HG03097 (cell line): ENCODE measurements around the gene PLEKHF1.
"Not testable (repeated sequence)": the region's sequence is repeated elsewhere in the genome, so short reads cannot be mapped to it uniquely, and the experiment has no call there.

Source experiments
- ATAC-seq: cut with Tn5 transposase; IDR thresholded peaks from one replicate; pipeline ENCODE4 v1.9.1; 2021; ENCODE audit not compliant: unreplicated experiment, low FRiP score

PLEKHF1 gene

DNA sequence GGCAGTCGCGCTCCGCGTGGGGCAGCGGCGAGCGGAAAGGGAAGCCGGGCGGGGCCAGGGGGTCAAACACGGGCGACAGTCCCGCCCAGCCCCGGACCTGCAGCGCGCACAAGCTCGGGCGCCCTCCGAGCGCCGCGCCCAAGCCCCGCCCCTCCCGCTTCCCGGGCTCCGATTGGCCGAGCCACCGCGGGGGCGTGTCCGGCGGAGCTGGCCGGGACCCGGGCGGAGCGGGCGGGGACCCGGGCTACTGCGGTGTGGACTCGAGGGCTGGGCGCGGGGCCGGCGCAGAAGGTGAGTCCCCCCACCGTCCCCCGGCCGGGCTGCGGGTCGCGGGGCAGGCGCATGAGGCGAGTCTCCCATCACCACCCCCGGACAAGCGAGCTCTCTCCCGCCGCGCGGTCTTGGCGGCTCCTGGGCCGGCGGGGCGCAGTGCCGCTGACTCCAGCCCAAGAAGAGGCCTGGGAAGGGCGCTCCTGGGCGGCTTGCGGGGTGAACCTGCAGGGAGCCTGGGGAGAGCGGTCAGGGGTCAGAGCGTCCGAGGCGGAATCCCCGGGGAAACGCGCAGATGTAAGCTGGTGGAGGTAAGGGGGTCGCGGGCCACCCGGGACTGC, at the start of gene PLEKHF1:
Gene PLEKHF1 (plus strand): TSS at position 247 of the 611 bp plus-strand sequence. CDS start 8,379 bp downstream, outside the sequence.
- peak; percentile 84 for ATAC-seq

GRCh38 chr19:29615891-29616425, 49.3 kb upstream of the PLEKHF1 start:
- ATAC-seq: no peak

- no peak for ATAC-seq
These were observed 48.7 kb upstream of the PLEKHF1 start for GRCh38 chr19:29616541-29616940.

DNA sequence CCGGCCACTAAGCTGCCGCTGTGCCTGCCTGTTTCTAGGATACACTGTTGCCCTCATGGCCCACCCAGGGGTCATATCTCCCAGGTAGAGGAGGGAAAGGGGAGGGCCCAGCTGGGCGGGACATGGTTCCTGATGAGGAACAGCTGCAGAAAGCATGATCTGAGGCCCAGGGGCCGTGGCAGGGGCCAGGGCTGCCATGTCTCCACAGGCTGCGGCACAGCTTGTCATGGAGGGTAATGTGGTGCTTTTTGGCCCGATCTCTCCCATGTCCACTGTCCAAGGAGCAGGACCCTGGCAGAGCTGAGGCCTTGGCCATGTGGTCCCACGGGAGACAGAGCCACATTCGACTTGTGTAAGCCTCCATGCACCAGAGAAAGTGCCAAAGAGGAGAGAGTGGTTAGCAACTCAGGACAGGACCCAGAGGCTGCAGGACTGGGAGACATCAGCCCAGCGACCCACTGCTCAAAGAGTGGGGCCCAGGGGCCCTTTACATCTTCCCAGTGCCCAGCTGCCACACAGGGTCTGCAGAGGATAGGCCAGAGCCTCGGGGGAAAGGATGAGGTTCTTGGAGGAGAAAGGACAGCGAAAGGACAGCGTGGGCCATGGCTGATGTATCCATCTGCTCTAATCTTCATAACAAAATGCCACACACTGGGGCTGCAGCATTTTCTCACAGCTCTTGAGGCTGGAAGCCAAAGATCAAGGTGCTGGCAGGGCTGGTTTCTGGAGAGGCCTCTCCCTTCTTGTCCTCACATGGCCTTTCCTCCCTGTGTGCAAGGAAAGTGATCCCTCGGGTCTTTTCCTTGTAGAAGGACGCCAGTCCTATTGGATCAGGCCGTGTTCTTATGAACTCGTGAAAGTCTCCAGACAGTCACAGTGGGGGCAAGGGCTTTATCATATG, 47.6 kb upstream of the PLEKHF1 start:
- ATAC-seq: no peak

DNA sequence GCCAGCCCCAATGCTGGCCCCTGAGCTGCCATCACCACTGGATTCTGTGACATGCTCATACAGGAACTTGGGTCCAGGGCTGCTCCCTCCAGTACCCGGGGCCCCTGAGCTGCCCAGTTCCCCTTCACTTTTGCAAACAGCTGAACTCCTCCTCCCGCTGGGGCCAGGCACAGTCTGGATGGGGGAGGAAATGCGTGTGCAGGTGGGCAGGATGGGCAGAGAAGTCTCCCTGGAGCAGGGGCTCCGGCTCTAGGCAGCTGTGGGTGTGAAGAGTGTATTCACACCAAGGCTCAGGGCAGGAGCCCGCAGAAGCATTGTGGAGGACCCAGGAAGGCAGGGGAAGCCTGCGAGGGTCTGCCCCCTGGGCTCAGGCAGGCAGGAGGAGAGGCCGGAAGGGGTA, 46.8 kb upstream of the PLEKHF1 start:
- no peak for ATAC-seq

- ATAC-seq: no peak
These were observed 46.4 kb upstream of the PLEKHF1 start for GRCh38 chr19:29618871-29619270.

DNA sequence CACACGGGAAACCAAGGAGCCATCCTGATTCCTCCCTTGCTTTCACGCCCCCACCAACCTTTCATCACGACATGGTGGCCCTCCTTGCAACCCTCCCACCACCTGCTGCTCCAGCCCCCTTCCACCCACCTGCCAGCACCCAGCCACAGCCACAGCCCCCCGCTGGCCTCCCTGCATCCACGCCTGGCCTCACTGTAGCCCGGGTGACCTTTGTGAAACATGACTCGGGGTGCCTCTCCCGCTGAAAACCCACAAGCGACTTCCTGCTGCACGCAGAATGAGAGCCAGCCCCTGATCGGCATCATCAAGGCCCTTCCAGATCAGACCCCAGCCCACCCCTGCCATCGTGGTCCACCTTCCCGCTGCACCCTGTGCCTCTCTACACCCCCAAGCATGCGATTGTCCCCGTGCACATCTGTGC, 44.3 kb upstream of the PLEKHF1 start:
- no peak for ATAC-seq

- ATAC-seq: no peak
These were observed 42.8 kb upstream of the PLEKHF1 start for GRCh38 chr19:29622166-29623070.

DNA sequence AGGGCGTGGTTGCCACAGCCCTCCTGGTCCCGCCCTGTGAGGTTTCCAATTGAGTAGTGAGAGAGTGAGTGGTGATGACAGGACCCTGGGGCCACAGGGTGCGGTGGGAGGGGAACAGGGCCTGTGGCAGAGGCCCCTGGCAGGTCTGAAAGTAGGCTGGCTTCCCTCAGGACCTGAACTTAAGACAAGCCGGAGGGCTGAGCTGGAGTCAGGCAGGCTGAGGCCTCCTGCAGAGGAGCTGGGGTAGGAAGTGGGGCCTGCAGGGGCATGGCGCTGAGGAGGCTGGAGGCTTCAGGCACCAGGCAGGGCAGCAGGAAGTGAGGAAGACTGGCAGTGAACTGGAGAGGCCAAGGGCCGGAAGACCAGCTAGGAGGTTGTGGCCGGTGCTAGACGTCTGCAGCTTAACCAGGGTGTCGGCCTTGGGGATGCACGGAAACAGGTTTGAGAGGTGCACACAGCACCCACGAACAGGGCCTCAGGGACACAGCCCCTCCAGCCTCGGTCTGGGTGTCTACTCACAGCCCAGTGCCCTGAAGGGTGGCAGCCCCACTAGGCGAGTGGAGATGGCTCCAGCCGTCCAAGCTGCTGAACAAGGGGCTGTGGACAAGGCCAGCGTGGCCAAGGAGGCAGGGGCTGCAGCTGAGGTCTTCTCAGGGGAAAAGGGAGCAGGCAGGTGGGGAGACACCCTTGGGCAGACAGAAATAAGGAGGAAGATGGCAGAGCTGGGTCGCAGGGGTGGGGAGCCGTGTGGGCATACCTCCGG, 41.4 kb upstream of the PLEKHF1 start:
- ATAC-seq: no peak

GRCh38 chr19:29624489-29625185, 40.6 kb upstream of the PLEKHF1 start:
- no peak for ATAC-seq

- ATAC-seq: no peak
These were observed 40.0 kb upstream of the PLEKHF1 start for GRCh38 chr19:29625186-29625651.

- ATAC-seq: no peak
These were observed 38.9 kb upstream of the PLEKHF1 start for GRCh38 chr19:29626386-29626785.

GRCh38 chr19:29626832-29627231, 38.4 kb upstream of the PLEKHF1 start:
- ATAC-seq: not testable (repeated sequence)

GRCh38 chr19:29628661-29629385, 36.4 kb upstream of the PLEKHF1 start:
- no peak for ATAC-seq

DNA sequence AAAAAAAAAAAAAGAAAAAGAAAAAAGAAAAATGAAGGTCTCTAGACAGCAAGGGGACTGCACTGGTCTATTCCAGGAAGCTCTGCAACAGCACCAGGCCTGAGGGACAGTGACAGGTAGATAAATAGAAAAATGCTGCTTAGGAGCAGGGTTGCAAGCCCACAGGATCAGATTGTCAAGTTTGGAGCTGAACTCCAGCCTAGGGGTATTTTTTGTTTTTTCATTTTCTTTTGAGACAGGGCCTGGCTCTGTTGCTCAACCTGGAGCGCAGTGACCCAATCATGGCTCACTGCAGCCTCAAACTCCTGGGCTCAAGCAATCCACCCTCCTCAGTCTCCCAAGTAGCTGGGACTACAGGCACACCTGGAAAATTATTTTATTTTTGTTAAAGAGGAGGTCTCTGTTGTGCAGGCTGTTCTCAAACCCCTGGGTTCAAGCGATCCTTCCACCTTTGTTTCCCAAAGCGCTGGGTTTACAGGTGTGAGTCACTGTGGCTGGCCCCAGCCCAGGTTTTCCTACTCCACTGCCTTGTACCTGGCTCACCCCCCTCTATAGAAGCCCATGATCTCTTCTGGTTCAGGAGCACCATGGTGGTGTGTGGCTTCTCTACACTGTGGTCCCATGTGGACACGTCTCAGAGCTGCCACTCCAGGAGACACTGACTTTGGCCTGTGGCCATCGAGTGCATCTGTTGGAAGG, 35.3 kb upstream of the PLEKHF1 start:
- ATAC-seq: no peak

DNA sequence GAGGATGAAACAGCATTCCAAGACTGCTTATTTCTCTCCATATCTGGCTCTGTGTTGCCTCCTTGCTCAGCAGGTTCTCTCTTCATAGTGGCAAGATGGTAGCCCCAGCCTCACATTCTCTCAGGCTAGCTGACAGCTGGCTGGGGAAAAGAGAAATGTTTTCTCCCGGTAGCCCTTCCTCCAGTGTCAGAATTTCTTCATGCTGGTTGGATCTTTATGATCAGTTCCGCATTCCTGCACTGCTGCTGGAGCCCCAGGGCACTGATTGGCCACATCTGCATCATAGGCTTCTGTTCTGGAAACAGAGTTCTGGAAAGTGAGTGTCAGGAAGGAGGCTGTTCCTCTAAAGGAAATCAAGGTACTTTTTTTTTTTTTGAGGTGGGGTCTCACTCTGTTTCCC, 34.6 kb upstream of the PLEKHF1 start:
- no peak for ATAC-seq

- ATAC-seq: no peak
These were observed 33.8 kb upstream of the PLEKHF1 start for GRCh38 chr19:29631450-29631849.

GRCh38 chr19:29634002-29634401, 31.3 kb upstream of the PLEKHF1 start:
- no peak for ATAC-seq
